Thymus (tissue), 11 donors: Measurements from ENCODE around the gene BCAM. TPM values are rescaled to one million over a fixed set of nuclear protein-coding genes. Genes with fewer than 3 reads are reported as not detected.

ENCODE experiments used
- DNase-seq, 9 donors: peaks; one replicate each; pipeline ENCODE4 v3.0.0-alpha.2; 2013; ENCODE audit warnings: low spot score in 9 of 9, low read depth in 6 of 9, missing footprints in 1 of 9
- H3K27ac ChIP-seq, 2 donors: one replicate each; pipeline ENCODE4 v1.5.1; 2013; ENCODE audit warnings: control low read depth in 1 of 2, low read depth in 1 of 2, low read length in 1 of 2, mild to moderate bottlenecking in 1 of 2, moderate library complexity in 1 of 2
- H3K27me3 ChIP-seq, 2 donors: one replicate each; pipeline ENCODE4 v1.5.1; 2013; ENCODE audit warnings: low read length in 1 of 2; ENCODE audit not compliant: control insufficient read depth in 2 of 2, insufficient read depth in 1 of 2
- H3K36me3 ChIP-seq, 2 donors: one replicate each; pipeline ENCODE4 v1.5.1; 2013; ENCODE audit warnings: low read length in 1 of 2, mild to moderate bottlenecking in 1 of 2, moderate library complexity in 1 of 2; ENCODE audit not compliant: control insufficient read depth in 2 of 2, insufficient read depth in 2 of 2
- H3K4me1 ChIP-seq, 2 donors: one replicate each; pipeline ENCODE4 v1.5.1; 2013; ENCODE audit warnings: low read length in 2 of 2; ENCODE audit not compliant: control insufficient read depth in 2 of 2, insufficient read depth in 2 of 2
- H3K4me3 ChIP-seq, 2 donors: one replicate each; pipeline ENCODE4 v1.5.1; 2013; ENCODE audit warnings: low read length in 2 of 2, control low read depth in 1 of 2, mild to moderate bottlenecking in 1 of 2
- H3K9me3 ChIP-seq, 2 donors: one replicate each; pipeline ENCODE4 v1.5.1; 2013; ENCODE audit warnings: low read length in 1 of 2, mild to moderate bottlenecking in 1 of 2; ENCODE audit not compliant: control insufficient read depth in 2 of 2, insufficient read depth in 1 of 2
- WGBS: extraction: QIAGEN DNeasy Blood & Tissue Kit; methylation state at CpG from one replicate; pipeline ENCODE4 v1.1.7; 2013; 5-methylcytosine and 5-hydroxymethylcytosine counted together
- polyA plus RNA-seq: library from polyadenylated mRNA; stranded (reverse); fragments of 200-250 nt; gene quantifications from one replicate; pipeline ENCODE4 v1.2.3, GENCODE V29; 2013
- total RNA-seq: library from RNA; stranded (reverse); fragments of 120-200 nt; gene quantifications from one replicate; pipeline ENCODE4 v1.2.4, GENCODE V29; 2013
- donor health status: healthy.

BCAM gene
- total and polyA plus RNA-seq, 2 donors, result 11.2 to 48.7 TPM

GRCh38 chr19:44785993-44786392 lies 22.9 kb upstream of the BCAM start:
- no peak overlapping the region for H3K27ac ChIP-seq
- peaks cover 0 to 4% of the 10 kb centered on the region in 2 donors for H3K9me3 ChIP-seq
- H3K4me1 ChIP-seq, result no peaks in the 10 kb centered on the region
- 97% methylated on average over 15 of the region's 15 CpGs for whole genome bisulfite sequencing
- H3K4me3 ChIP-seq, result no peak overlapping the region
- no peaks in the 10 kb centered on the region for H3K36me3 ChIP-seq
- DNase-seq, result no peak
- no peaks in the 10 kb centered on the region for H3K27me3 ChIP-seq

GRCh38 chr19:44788971-44789370 lies 19.9 kb upstream of the BCAM start:
- no peaks in the 10 kb centered on the region for H3K36me3 ChIP-seq

GRCh38 chr19:44789943-44790483 lies 18.9 kb upstream of the BCAM start:
- no peak for DNase-seq
- H3K27me3 ChIP-seq, result no peaks in the 10 kb centered on the region
- WGBS, result 95% methylated on average over 13 of the region's 13 CpGs
- H3K27ac ChIP-seq, result no peak overlapping the region
- no peaks in the 10 kb centered on the region for H3K36me3 ChIP-seq
- H3K9me3 ChIP-seq, result no peaks in the 10 kb centered on the region
- H3K4me3 ChIP-seq, result no peak overlapping the region
- H3K4me1 ChIP-seq, result no peaks in the 10 kb centered on the region

More at GRCh38 chr19:44788971-44789370, 19.9 kb upstream of the BCAM start:
- Histone ChIP-seq H3K9me3 (no peaks in the 10 kb centered on the region), H3K27me3 (no peaks in the 10 kb centered on the region), H3K4me3 (no peak overlapping the region), H3K27ac (no peak overlapping the region), H3K4me1 (no peaks in the 10 kb centered on the region)
- DNase-seq, result no peak
- 93% methylated on average over 6 of the region's 6 CpGs for WGBS

GRCh38 chr19:44792281-44792680 lies 16.6 kb upstream of the BCAM start:
- no peaks in the 10 kb centered on the region for H3K36me3 ChIP-seq
- H3K27me3 ChIP-seq, result no peaks in the 10 kb centered on the region
- H3K27ac ChIP-seq, result no peak overlapping the region
- no peak overlapping the region for H3K4me3 ChIP-seq
- 84% methylated on average over 9 of the region's 9 CpGs for WGBS
- H3K4me1 ChIP-seq, result peaks cover 0 to 6% of the 10 kb centered on the region in 2 donors
- no peaks in the 10 kb centered on the region for H3K9me3 ChIP-seq
- DNase-seq, result no peak

- DNase-seq, result no peak
- Histone ChIP-seq H3K27me3 (no peaks in the 10 kb centered on the region), H3K4me3 (no peak overlapping the region), H3K9me3 (no peaks in the 10 kb centered on the region), H3K4me1 (peaks cover 0 to 6% of the 10 kb centered on the region in 2 donors), H3K36me3 (no peaks in the 10 kb centered on the region), H3K27ac (no peak overlapping the region)
- 95% methylated on average over 4 of the region's 4 CpGs for WGBS
Observed at GRCh38 chr19:44794610-44795009, 14.3 kb upstream of the BCAM start.

- no peak for DNase-seq
- H3K9me3 ChIP-seq, result no peaks in the 10 kb centered on the region
- 97% methylated on average over 13 of the region's 13 CpGs for WGBS
- no peaks in the 10 kb centered on the region for H3K36me3 ChIP-seq
- H3K4me3 ChIP-seq, result no peak overlapping the region
- no peaks in the 10 kb centered on the region for H3K27me3 ChIP-seq
- H3K4me1 ChIP-seq, result peaks cover 0 to 12% of the 10 kb centered on the region in 2 donors
- H3K27ac ChIP-seq, result no peak overlapping the region
Observed at GRCh38 chr19:44795398-44795987, 13.4 kb upstream of the BCAM start.

GRCh38 chr19:44796701-44797115 lies 12.2 kb upstream of the BCAM start:
- peaks cover 0 to 12% of the 10 kb centered on the region in 2 donors for H3K4me1 ChIP-seq
- no peaks in the 10 kb centered on the region for H3K9me3 ChIP-seq
- H3K36me3 ChIP-seq, result no peaks in the 10 kb centered on the region
- no peak overlapping the region for H3K4me3 ChIP-seq
- WGBS, result 23% methylated on average over 12 of the region's 12 CpGs
- no peak overlapping the region for H3K27ac ChIP-seq
- DNase-seq, result no peak
- H3K27me3 ChIP-seq, result no peaks in the 10 kb centered on the region

GRCh38 chr19:44799627-44800346 lies 9.1 kb upstream of the BCAM start:
- Histone ChIP-seq H3K27me3 (peaks cover 0 to 4% of the 10 kb centered on the region in 2 donors), H3K4me3 (no peak overlapping the region), H3K27ac (no peak overlapping the region), H3K4me1 (peaks cover 0 to 12% of the 10 kb centered on the region in 2 donors), H3K9me3 (peaks cover 0 to 2% of the 10 kb centered on the region in 2 donors), H3K36me3 (no peaks in the 10 kb centered on the region)
- 91% methylated on average over 10 of the region's 10 CpGs for WGBS
- DNase-seq, result no peak

GRCh38 chr19:44800461-44800860 lies 8.4 kb upstream of the BCAM start:
- Histone ChIP-seq H3K4me3 (no peak overlapping the region), H3K27ac (no peak overlapping the region), H3K4me1 (peaks cover 0 to 12% of the 10 kb centered on the region in 2 donors), H3K9me3 (peaks cover 0 to 2% of the 10 kb centered on the region in 2 donors), H3K36me3 (no peaks in the 10 kb centered on the region), H3K27me3 (peaks cover 0 to 4% of the 10 kb centered on the region in 2 donors)
- 4% methylated on average over 3 of the region's 3 CpGs for WGBS
- peak; percentile 29 to 79 (median 50) for DNase-seq
